ENCODE measurements around the gene ARID5A.

ARID5A gene

GRCh38 chr2:96506907-96507240, 29.7 kb upstream of the ARID5A start:
- DNase-seq = no peak

- DNase-seq = peak; percentile 88
Observed at GRCh38 chr2:96507957-96508520, 28.5 kb upstream of the ARID5A start.

- DNase-seq = no peak
Observed at GRCh38 chr2:96508521-96509113, 27.9 kb upstream of the ARID5A start.

- peak; percentile 62 for DNase-seq
Observed at GRCh38 chr2:96509114-96509846, 27.3 kb upstream of the ARID5A start.

- DNase-seq = no peak
Observed at GRCh38 chr2:96509847-96510230, 26.7 kb upstream of the ARID5A start.

GRCh38 chr2:96510931-96511595, 25.5 kb upstream of the ARID5A start:
- no peak for DNase-seq

- no peak for DNase-seq
Observed at GRCh38 chr2:96511851-96512250, 24.7 kb upstream of the ARID5A start.

GRCh38 chr2:96512341-96512740, 24.2 kb upstream of the ARID5A start:
- no peak for DNase-seq

GRCh38 chr2:96514521-96514920, 22.0 kb upstream of the ARID5A start:
- DNase-seq = no peak

- no peak for DNase-seq
Observed at GRCh38 chr2:96517079-96517478, 19.5 kb upstream of the ARID5A start.

- DNase-seq = no peak
Observed at GRCh38 chr2:96520231-96520630, 16.3 kb upstream of the ARID5A start.

GRCh38 chr2:96520697-96521096, 15.9 kb upstream of the ARID5A start:
- DNase-seq = no peak

GRCh38 chr2:96521219-96521618, 15.3 kb upstream of the ARID5A start:
- DNase-seq = no peak

- no peak for DNase-seq
Observed at GRCh38 chr2:96522304-96523203, 14.0 kb upstream of the ARID5A start.

GRCh38 chr2:96523659-96524481, 12.7 kb upstream of the ARID5A start:
- no peak for DNase-seq

- DNase-seq = no peak
Observed at GRCh38 chr2:96524482-96525210, 11.9 kb upstream of the ARID5A start.

GRCh38 chr2:96525211-96525507, 11.4 kb upstream of the ARID5A start:
- DNase-seq = no peak

- DNase-seq = no peak
Observed at GRCh38 chr2:96526101-96526591, 10.4 kb upstream of the ARID5A start.

- DNase-seq = no peak
Observed at GRCh38 chr2:96526615-96527285, 9.8 kb upstream of the ARID5A start.

- peak; percentile 60 for DNase-seq
Observed at GRCh38 chr2:96527286-96528005, 9.1 kb upstream of the ARID5A start.

Measured in CD4-positive, alpha-beta T cell treated with Interleukin-12 subunit alpha and Interleukin-12 subunit beta, for 1 hour (primary cell).